Measurements from ENCODE around the gene FRMD4A.

GRCh38 chr10:13671904-13672303 is 658.8 kb downstream of the FRMD4A start:
- TF ChIP-seq CTCF (IDR thresholded peaks at IDR 0.05) (no peak), POLR2A (IDR thresholded peaks at IDR 0.05) (no peak), POLR2AphosphoS5 (IDR thresholded peaks at IDR 0.05) (no peak), EP300 (IDR thresholded peaks at IDR 0.05) (no peak)
